HEK293 (cell line): ENCODE data around the gene CYB5R4.

Source experiments
- CTCF ChIA-PET: fragments of 350-600 bp; formaldehyde crosslinking; extraction: SDS; loops from one replicate; lab custom pipeline; 2021; ENCODE audit warnings: antibody characterized with exemption; lab: Yijun Ruan, JAX
- POLR2A ChIA-PET: fragments of 300-600 bp; formaldehyde crosslinking; extraction: SDS; loops from one replicate; lab custom pipeline; 2020; ENCODE audit warnings: antibody characterized with exemption, inconsistent platforms; lab: Yijun Ruan, JAX
- H3K27ac ChIP-seq: fragments of 200-500 bp; sonication (Bioruptor generic); 2 replicates; pipeline ENCODE4 v1.5.1; 2014; ENCODE audit warnings: low read depth, low read length, control low read depth, inconsistent platforms; ENCODE audit errors: extremely low read depth
- H3K36me3 ChIP-seq, 2 experiments: fragments of 200-500 bp in 1 of 2; sonication (Bioruptor generic) in 1 of 2; 1 replicate in 1 of 2; 2 replicates in 1 of 2; pipeline ENCODE4 v1.5.1; 2014 to 2017; ENCODE audit warnings: inconsistent platforms in 2 of 2, low read length in 2 of 2; ENCODE audit not compliant: control insufficient read depth in 2 of 2, insufficient read depth in 1 of 2
- H3K4me1 ChIP-seq: fragments of 200-500 bp; sonication (Bioruptor generic); 2 replicates; pipeline ENCODE4 v1.5.1; 2014; ENCODE audit warnings: mild to moderate bottlenecking, low read length, inconsistent platforms; ENCODE audit not compliant: control insufficient read depth, insufficient read depth
- H3K4me3 ChIP-seq: 2 replicates; pipeline ENCODE4 v1.5.1; 2011; ENCODE audit warnings: low read depth, mild to moderate bottlenecking, control low read depth, low read length, moderate library complexity
- H3K9me3 ChIP-seq: fragments of 200-500 bp; sonication (Bioruptor generic); 2 replicates; pipeline ENCODE4 v1.5.1; 2014; ENCODE audit warnings: low read depth, low read length, inconsistent platforms; ENCODE audit not compliant: control insufficient read depth, insufficient read depth
- BCL11B ChIP-seq: fragments of 450-650 bp; formaldehyde crosslinking; IDR thresholded peaks from 2 replicates; pipeline ENCODE4 v1.5.1; 2016; ENCODE audit warnings: low read depth, missing biosample characterization, missing genetic modification characterization
- SETDB1 ChIP-seq: IDR thresholded peaks from one replicate; pipeline ENCODE4 v1.6.1; 2017; ENCODE audit warnings: mild to moderate bottlenecking, low read length, moderate library complexity, mixed read lengths; ENCODE audit not compliant: insufficient read length
- TRIM28 ChIP-seq: IDR thresholded peaks from 2 replicates; pipeline ENCODE4 v1.6.1; 2011; ENCODE audit warnings: low read length, control low read depth, borderline replicate concordance
- ZNF302 ChIP-seq: fragments of 450-650 bp; formaldehyde crosslinking; IDR thresholded peaks from 2 replicates; pipeline ENCODE4 v1.5.1; 2016; ENCODE audit warnings: missing biosample characterization, missing genetic modification characterization, low read depth
- ZNF391 ChIP-seq: fragments of 450-650 bp; formaldehyde crosslinking; IDR thresholded peaks from 2 replicates; pipeline ENCODE4 v1.5.1; 2016; ENCODE audit warnings: low read depth, missing biosample characterization, missing genetic modification characterization, borderline replicate concordance
- ZNF510 ChIP-seq: fragments of 450-650 bp; formaldehyde crosslinking; IDR thresholded peaks from 2 replicates; pipeline ENCODE4 v1.5.1; 2018; ENCODE audit warnings: mild to moderate bottlenecking, missing genetic modification characterization, missing biosample characterization; ENCODE audit not compliant: insufficient replicate concordance
- ZNF560 ChIP-seq: fragments of 450-650 bp; formaldehyde crosslinking; IDR thresholded peaks from 2 replicates; pipeline ENCODE4 v1.5.1; 2017; ENCODE audit warnings: missing biosample characterization, missing genetic modification characterization, borderline replicate concordance
- ZNF654 ChIP-seq: fragments of 450-650 bp; formaldehyde crosslinking; IDR thresholded peaks from 2 replicates; pipeline ENCODE4 v1.5.1; 2016; ENCODE audit warnings: low read depth, missing biosample characterization, missing genetic modification characterization
- ZNF660 ChIP-seq: fragments of 450-650 bp; IDR thresholded peaks from 2 replicates; pipeline ENCODE4 v1.5.1; 2018; ENCODE audit warnings: missing biosample characterization, mild to moderate bottlenecking, missing genetic modification characterization
- ZNF707 ChIP-seq: fragments of 450-650 bp; formaldehyde crosslinking; IDR thresholded peaks from 2 replicates; pipeline ENCODE4 v1.5.1; 2016; ENCODE audit warnings: missing biosample characterization, missing genetic modification characterization
- ZNF76 ChIP-seq: fragments of 450-650 bp; formaldehyde crosslinking; IDR thresholded peaks from 2 replicates; pipeline ENCODE4; 2016; ENCODE audit warnings: low read depth, missing biosample characterization, missing genetic modification characterization, borderline replicate concordance
- ZNF776 ChIP-seq: fragments of 450-650 bp; formaldehyde crosslinking; IDR thresholded peaks from 2 replicates; pipeline ENCODE4 v1.5.0; 2017; ENCODE audit warnings: missing biosample characterization, missing genetic modification characterization, borderline replicate concordance
- ZNF785 ChIP-seq: fragments of 450-650 bp; formaldehyde crosslinking; IDR thresholded peaks from 2 replicates; pipeline ENCODE4 v1.5.1; 2016; ENCODE audit warnings: missing biosample characterization, missing genetic modification characterization
- ZNF791 ChIP-seq: fragments of 450-650 bp; formaldehyde crosslinking; IDR thresholded peaks from 2 replicates; pipeline ENCODE4 v1.5.1; 2016; ENCODE audit warnings: missing biosample characterization, missing genetic modification characterization
- ZNF837 ChIP-seq: fragments of 450-650 bp; formaldehyde crosslinking; IDR thresholded peaks from 2 replicates; pipeline ENCODE4 v1.5.1; 2016; ENCODE audit warnings: missing biosample characterization, missing genetic modification characterization
- TF ChIP-seq, protein P1 (sequence below): fragments of 450-650 bp; formaldehyde crosslinking; IDR thresholded peaks from 2 replicates; pipeline ENCODE4 v1.5.1; 2016; ENCODE audit warnings: missing biosample characterization, missing genetic modification characterization
- TF ChIP-seq, protein P2 (sequence below): fragments of 450-650 bp; formaldehyde crosslinking; IDR thresholded peaks from 2 replicates; pipeline ENCODE4 v1.5.1; 2016; ENCODE audit warnings: missing biosample characterization, missing genetic modification characterization
- TF ChIP-seq, protein P3 (sequence below): fragments of 450-650 bp; formaldehyde crosslinking; IDR thresholded peaks from 2 replicates; pipeline ENCODE4 v1.5.1; 2016; ENCODE audit warnings: missing biosample characterization, missing genetic modification characterization
- TF ChIP-seq, protein P4 (sequence below): fragments of 450-650 bp; formaldehyde crosslinking; IDR thresholded peaks from 2 replicates; pipeline ENCODE4 v1.5.1; 2017; ENCODE audit warnings: missing biosample characterization, missing genetic modification characterization
- TF ChIP-seq, protein P5 (sequence below): fragments of 450-650 bp; formaldehyde crosslinking; IDR thresholded peaks from 2 replicates; pipeline ENCODE4 v1.5.1; 2016; ENCODE audit warnings: missing biosample characterization, missing genetic modification characterization, low read depth

The CYB5R4 gene

DNA sequence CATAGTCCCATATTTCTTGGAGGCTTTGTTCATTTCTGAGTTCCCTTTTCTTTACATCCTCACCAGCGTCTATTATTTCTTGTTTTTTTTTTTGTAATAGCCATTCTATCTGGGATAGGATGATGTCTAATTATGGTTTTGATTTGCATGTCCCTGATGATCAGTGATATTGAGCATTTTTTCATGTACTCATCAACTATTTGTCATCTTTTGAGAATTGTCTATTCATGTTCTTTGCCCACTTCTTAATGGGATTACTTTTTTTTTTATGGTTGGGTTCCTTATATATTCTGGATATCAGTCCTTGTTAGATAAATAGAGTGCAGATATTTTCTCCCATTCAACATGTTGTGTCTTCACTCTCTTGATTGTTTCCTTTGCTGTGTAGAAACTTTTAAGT, 42.1 kb downstream of the CYB5R4 start (continued):
- TF ChIP-seq, protein P1, sequence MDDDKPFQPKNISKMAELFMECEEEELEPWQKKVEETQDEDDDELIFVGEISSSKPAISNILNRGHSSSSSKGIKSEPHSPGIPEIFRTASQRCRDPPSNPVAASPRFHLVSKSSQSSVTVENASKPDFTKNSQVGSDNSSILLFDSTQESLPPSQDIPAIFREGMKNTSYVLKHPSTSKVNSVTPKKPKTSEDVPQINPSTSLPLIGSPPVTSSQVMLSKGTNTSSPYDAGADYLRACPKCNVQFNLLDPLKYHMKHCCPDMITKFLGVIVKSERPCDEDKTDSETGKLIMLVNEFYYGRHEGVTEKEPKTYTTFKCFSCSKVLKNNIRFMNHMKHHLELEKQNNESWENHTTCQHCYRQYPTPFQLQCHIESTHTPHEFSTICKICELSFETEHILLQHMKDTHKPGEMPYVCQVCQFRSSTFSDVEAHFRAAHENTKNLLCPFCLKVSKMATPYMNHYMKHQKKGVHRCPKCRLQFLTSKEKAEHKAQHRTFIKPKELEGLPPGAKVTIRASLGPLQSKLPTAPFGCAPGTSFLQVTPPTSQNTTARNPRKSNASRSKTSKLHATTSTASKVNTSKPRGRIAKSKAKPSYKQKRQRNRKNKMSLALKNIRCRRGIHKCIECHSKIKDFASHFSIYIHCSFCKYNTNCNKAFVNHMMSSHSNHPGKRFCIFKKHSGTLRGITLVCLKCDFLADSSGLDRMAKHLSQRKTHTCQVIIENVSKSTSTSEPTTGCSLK (tag by site-specific recombination) = no peak
- TF ChIP-seq ZNF510 = no peak
- TF ChIP-seq ZNF302 (tag by site-specific recombination) = no peak
- no peak for TF ChIP-seq TRIM28
- TF ChIP-seq, protein P2, sequence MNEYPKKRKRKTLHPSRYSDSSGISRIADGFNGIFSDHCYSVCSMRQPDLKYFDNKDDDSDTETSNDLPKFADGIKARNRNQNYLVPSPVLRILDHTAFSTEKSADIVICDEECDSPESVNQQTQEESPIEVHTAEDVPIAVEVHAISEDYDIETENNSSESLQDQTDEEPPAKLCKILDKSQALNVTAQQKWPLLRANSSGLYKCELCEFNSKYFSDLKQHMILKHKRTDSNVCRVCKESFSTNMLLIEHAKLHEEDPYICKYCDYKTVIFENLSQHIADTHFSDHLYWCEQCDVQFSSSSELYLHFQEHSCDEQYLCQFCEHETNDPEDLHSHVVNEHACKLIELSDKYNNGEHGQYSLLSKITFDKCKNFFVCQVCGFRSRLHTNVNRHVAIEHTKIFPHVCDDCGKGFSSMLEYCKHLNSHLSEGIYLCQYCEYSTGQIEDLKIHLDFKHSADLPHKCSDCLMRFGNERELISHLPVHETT (tag by site-specific recombination) = no peak

DNA sequence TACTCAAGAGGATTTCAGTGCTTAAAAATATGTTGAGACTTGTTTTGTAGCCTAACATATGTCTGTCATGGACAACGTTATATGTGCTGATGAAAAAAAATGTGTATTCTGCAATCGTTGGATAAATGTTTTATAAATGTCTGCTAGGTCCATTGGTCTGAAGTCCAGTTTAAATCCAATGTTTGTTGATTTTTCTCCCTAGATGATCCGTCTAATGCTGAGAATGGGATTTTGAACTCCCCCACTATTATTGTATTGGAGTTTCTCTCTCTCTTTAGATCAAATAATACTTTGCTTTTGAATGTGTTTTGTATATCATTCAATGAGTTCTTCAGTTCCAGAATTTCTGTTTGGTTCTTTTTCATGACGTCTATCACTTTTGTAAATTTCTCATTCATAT, 44.9 kb downstream of the CYB5R4 start:
- H3K4me3 ChIP-seq = no peak overlapping the region
- no peak for TF ChIP-seq ZNF76 (tag by site-specific recombination)
- TF ChIP-seq, protein P3, sequence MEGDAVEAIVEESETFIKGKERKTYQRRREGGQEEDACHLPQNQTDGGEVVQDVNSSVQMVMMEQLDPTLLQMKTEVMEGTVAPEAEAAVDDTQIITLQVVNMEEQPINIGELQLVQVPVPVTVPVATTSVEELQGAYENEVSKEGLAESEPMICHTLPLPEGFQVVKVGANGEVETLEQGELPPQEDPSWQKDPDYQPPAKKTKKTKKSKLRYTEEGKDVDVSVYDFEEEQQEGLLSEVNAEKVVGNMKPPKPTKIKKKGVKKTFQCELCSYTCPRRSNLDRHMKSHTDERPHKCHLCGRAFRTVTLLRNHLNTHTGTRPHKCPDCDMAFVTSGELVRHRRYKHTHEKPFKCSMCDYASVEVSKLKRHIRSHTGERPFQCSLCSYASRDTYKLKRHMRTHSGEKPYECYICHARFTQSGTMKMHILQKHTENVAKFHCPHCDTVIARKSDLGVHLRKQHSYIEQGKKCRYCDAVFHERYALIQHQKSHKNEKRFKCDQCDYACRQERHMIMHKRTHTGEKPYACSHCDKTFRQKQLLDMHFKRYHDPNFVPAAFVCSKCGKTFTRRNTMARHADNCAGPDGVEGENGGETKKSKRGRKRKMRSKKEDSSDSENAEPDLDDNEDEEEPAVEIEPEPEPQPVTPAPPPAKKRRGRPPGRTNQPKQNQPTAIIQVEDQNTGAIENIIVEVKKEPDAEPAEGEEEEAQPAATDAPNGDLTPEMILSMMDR (tag by site-specific recombination) = no peak
- TF ChIP-seq ZNF837 (tag by site-specific recombination) = no peak
- peak; percentile 61 for TF ChIP-seq SETDB1
- TF ChIP-seq, all 188 proteins: peak for 1
- no peaks in the 10 kb centered on the region for H3K9me3 ChIP-seq
- no peaks in the 10 kb centered on the region for H3K4me1 ChIP-seq
- POLR2A ChIA-PET = no interaction called here
- H3K36me3 ChIP-seq = no peaks in the 10 kb centered on the region
- CTCF ChIA-PET = no interaction called here
- H3K27ac ChIP-seq = no peak overlapping the region

DNA sequence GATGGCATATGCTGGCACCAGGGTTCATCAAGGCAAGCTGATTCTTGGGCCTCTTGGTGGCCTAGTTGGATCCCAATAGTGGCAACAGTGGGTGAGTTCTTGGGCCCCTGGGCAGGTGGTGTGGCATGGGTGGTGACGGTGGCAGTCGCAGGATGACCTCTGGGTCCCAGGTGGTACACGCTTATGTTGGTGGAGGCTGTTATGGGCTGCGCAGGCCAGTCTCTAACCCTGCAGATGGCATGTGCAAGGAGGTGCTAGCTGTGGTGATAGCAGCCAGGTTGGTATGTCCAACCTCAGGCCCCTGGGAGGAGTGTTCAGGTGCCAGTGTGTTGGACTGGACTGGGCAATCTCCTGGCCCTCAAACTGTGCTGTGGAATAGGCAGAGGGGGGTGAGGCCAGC, 46.2 kb downstream of the CYB5R4 start:
- no peak for TF ChIP-seq ZNF660 (tag by site-specific recombination)
- TF ChIP-seq ZNF785 = no peak
- TF ChIP-seq, protein P4, sequence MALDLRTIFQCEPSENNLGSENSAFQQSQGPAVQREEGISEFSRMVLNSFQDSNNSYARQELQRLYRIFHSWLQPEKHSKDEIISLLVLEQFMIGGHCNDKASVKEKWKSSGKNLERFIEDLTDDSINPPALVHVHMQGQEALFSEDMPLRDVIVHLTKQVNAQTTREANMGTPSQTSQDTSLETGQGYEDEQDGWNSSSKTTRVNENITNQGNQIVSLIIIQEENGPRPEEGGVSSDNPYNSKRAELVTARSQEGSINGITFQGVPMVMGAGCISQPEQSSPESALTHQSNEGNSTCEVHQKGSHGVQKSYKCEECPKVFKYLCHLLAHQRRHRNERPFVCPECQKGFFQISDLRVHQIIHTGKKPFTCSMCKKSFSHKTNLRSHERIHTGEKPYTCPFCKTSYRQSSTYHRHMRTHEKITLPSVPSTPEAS (tag by site-specific recombination) = no peak
- TF ChIP-seq ZNF707 (tag by site-specific recombination) = no peak
- TF ChIP-seq BCL11B (tag by site-specific recombination) = no peak
- no peak for TF ChIP-seq ZNF391 (tag by site-specific recombination)
- TF ChIP-seq, protein P5, sequence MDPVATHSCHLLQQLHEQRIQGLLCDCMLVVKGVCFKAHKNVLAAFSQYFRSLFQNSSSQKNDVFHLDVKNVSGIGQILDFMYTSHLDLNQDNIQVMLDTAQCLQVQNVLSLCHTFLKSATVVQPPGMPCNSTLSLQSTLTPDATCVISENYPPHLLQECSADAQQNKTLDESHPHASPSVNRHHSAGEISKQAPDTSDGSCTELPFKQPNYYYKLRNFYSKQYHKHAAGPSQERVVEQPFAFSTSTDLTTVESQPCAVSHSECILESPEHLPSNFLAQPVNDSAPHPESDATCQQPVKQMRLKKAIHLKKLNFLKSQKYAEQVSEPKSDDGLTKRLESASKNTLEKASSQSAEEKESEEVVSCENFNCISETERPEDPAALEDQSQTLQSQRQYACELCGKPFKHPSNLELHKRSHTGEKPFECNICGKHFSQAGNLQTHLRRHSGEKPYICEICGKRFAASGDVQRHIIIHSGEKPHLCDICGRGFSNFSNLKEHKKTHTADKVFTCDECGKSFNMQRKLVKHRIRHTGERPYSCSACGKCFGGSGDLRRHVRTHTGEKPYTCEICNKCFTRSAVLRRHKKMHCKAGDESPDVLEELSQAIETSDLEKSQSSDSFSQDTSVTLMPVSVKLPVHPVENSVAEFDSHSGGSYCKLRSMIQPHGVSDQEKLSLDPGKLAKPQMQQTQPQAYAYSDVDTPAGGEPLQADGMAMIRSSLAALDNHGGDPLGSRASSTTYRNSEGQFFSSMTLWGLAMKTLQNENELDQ (tag by site-specific recombination) = no peak
- TF ChIP-seq ZNF776 = no peak
- no peak for TF ChIP-seq ZNF560
- TF ChIP-seq, protein P1 (tag by site-specific recombination) = no peak
- no peak for TF ChIP-seq ZNF654 (tag by site-specific recombination)
- TF ChIP-seq ZNF791 (tag by site-specific recombination) = no peak
- Histone ChIP-seq H3K27ac (no peak overlapping the region), H3K4me1 (no peaks in the 10 kb centered on the region), H3K4me3 (no peak overlapping the region), H3K36me3 (no peaks in the 10 kb centered on the region), H3K9me3 (no peaks in the 10 kb centered on the region)
- ChIA-PET POLR2A (interaction anchor here (0.5 kb wide), 1 partner anchor 212 kb away, joined by 3 read pairs; no protein-coding TSS in a partner anchor), CTCF (no interaction called here)
